ENCODE data around the gene SLC2A6.

GRCh38 chr9:133499132-133499891 lies 20.4 kb upstream of the SLC2A6 start:
- TF ChIP-seq POLR2A (IDR thresholded peaks at IDR 0.05) (no peak), POLR2AphosphoS5 (IDR thresholded peaks at IDR 0.05) (peak; percentile 86 to 87), CTCF (IDR thresholded peaks at IDR 0.05) (peak in 1 of 6 experiments; percentile 13)
